Measurements from ENCODE around the gene EXOC2.

GRCh38 chr6:473768-474452, 219.0 kb downstream of the EXOC2 start:
- TF ChIP-seq CTCF (IDR thresholded peaks at IDR 0.05) (no peak), EZH2phosphoT487 (IDR thresholded peaks at IDR 0.05) (no peak), EZH2 (IDR thresholded peaks at IDR 0.05) (no peak)
